NOMO-1 treated with dmso at 0.1 percent for 144 hours (cell line): ENCODE data around the gene PRTG.
"Not testable (repeated sequence)": the region's sequence is repeated elsewhere in the genome, so short reads cannot be mapped to it uniquely, and the experiment has no call there.

Experiments used
- DNase-seq: peaks from one replicate; lab custom pipeline; 2025; ENCODE audit not compliant: unreplicated experiment; lab: John Stamatoyannopoulos, UW

The PRTG gene

DNA sequence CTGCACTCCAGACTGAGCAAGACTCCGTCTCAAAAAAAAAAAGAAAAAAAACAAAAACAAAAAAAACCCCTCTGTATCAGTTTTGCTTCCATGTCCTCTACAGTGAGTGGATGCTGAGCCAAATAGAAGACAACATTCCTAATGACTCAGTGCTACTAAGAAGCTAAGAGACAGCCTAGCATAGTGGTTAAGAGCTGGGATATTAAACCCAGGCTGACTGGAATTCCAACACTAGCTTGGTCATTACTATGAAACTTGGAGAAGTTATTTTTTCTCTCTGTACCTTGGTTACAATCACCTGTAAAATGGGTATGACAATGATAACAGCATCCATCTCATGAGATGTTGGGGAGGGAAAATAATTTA, 93.9 kb downstream of the PRTG start:
- no peak for DNase-seq

DNA sequence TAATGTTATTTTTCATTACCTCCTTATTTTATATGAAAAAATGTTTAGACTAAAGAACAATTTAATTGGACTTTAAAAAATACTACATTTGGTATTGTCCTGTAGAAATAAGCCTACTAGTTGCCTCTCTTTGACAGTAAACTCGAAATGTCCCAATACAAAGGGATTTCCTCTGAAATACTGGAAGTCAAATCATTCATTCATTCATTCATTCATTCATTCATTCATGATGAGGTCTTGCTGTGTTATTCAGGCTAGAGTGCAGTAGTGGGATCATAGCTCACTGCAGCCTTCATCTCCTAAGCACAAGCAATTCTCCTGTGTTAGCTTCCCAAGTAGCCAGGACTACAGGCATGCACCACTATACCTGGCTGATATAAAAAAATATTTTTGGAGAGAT, 104.2 kb downstream of the PRTG start:
- DNase-seq, result no peak

- no peak for DNase-seq
These were observed 105.9 kb downstream of the PRTG start for GRCh38 chr15:55637086-55637485.

DNA sequence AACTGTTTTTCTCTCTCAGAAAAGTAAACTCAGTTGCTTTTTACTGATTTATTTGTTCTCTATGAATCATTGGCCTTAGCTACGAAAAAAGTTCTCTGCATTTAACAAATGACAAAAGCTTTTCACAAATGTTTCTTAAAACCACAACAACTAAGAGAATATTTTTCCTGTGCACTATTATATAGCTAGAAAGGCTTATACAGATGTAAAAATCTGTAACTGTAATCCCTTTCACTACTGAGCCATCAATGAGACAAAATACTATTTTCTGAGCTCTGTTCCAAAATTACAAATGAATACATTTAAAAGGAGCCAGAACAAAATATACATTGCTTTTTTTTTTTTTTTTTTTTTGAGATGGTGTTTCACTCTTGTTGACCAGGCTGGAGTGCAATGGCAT, 109.2 kb downstream of the PRTG start:
- DNase-seq, result no peak

GRCh38 chr15:55632434-55632833, 110.5 kb downstream of the PRTG start:
- no peak for DNase-seq

- DNase-seq, result no peak
These were observed 112.1 kb downstream of the PRTG start for GRCh38 chr15:55630858-55631257.

DNA sequence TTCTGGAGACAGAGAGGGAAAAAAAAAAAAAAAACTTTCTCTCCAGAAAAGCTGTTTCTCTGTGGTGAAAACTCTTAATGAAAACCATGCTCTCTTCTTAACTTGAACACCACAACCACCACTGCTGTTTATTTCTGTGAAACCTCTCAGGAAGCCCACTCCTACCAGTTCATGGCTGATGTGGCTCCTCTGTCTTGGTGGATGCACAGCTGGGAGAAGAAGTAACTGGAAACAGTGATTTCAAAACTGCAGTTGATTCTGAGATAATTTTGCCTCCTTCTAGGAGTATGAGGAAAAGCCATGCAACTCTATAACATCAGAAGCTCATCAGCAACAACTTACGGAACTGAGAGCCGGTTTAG, 114.6 kb downstream of the PRTG start:
- DNase-seq, result no peak

GRCh38 chr15:55627730-55628368, 115.1 kb downstream of the PRTG start:
- DNase-seq, result no peak

DNA sequence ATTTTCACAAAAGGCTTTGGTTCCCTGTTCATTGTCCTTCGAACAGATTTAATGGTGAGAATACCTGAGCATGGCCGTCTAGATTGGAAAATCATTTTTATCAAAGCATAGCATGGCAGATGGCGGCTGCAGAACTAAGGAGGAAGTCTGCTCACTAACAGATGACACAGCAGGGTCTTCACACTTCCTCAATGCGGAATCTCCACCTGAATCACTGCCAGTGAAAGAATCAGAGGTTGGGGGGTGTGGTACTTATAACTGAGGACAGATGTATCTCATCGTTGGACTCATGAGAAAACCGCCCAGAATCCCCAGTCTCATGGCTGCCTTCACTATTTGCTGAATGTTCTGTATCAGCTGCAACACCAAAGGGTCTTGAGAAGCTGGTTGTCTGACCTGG, 123.2 kb downstream of the PRTG start:
- DNase-seq, result no peak

GRCh38 chr15:55618387-55618786, 124.6 kb downstream of the PRTG start:
- DNase-seq, result no peak

DNA sequence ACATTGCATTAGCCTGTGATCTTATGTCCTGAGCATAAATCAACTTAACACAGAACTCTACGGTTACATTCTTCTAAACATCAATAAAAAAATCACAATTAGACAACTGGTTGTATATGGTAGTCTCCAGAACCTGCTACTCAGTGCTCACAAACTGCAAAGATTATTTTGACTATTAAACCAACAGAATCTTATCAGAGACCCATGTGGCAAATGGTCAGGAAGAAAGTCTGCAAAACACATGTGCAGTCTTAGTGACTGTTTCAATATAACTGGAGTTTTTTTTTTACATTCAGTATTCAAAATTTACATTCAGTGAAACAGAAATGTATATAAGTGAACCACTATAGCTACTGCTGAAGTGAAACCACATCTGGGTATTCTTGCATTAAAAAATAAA, 127.5 kb downstream of the PRTG start:
- DNase-seq, result no peak

GRCh38 chr15:55613727-55614126, 129.2 kb downstream of the PRTG start:
- no peak for DNase-seq

DNA sequence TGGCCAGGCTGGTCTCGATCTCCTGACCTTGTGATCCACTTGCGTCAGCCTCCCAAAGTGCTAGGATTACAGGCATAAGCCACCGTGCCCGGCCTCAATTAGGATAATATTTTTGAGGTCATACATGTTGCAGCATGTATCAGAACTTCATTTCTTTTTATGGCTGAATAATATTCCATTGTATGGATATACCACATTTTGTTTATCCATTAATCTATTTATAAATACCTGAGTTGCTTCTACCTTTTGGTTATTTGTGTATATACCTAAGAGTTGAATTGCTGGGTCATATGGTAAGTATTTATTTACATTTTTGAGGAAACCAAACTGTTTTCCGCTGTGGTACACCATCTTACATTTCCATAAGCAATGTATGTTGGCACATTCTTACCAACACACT, 136.7 kb downstream of the PRTG start:
- DNase-seq, result no peak

DNA sequence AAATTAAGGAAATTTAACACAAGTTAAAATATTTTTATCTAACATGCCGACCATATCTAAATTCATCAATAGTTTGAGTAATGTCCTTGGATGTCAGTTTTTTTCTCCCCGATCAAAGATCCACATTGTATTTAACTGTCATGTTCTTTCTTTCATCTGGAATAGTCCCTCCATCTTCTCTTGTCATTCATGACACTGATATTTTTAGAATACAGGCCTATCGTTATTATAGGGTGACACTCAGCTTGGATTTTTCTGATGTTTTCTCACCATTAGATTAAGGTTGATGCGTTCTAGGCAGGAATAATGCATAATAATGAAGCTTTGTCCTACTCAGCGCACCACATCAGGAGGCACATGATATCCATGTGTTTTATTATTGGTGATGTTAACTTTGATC, 141.6 kb downstream of the PRTG start:
- no peak for DNase-seq

GRCh38 chr15:55599439-55599838, 143.5 kb downstream of the PRTG start:
- no peak for DNase-seq

GRCh38 chr15:55593019-55593418, 149.9 kb downstream of the PRTG start:
- DNase-seq, result not testable (repeated sequence)

DNA sequence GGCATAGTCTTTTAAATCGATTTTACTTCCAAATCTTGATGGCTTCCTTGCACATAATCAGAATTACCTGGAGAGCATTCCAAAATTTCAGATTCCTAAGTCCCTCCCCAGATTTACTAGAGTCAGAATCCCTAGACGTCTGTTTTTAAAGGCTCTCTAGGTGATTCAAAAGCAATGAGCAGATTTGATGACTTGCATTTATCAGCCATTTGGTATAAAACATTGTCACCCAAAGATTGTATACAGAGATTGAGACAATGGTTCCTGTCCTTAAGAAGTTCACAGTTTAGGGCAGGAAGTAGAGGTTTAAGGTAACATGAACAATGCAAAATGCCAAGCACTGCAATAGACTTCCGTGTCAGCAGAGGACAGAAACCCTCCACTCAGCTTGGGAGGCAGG, 152.2 kb downstream of the PRTG start:
- no peak for DNase-seq

GRCh38 chr15:55589287-55589686, 153.7 kb downstream of the PRTG start:
- DNase-seq, result no peak

DNA sequence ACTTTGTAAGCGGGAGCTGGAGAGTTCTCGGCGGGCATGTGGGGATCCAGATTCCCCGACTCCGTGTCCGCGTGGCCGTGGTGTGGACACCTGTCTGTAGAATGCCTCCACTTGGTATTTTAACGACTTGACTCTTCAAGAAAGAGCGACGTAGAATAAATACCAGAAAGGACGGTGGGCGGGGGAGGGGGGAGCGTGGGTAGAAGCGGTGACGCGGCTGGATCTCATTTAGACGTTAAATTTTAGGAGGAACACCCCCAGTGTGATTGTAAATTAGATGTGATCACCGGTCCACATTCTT, 154.2 kb downstream of the PRTG start:
- no peak for DNase-seq

DNA sequence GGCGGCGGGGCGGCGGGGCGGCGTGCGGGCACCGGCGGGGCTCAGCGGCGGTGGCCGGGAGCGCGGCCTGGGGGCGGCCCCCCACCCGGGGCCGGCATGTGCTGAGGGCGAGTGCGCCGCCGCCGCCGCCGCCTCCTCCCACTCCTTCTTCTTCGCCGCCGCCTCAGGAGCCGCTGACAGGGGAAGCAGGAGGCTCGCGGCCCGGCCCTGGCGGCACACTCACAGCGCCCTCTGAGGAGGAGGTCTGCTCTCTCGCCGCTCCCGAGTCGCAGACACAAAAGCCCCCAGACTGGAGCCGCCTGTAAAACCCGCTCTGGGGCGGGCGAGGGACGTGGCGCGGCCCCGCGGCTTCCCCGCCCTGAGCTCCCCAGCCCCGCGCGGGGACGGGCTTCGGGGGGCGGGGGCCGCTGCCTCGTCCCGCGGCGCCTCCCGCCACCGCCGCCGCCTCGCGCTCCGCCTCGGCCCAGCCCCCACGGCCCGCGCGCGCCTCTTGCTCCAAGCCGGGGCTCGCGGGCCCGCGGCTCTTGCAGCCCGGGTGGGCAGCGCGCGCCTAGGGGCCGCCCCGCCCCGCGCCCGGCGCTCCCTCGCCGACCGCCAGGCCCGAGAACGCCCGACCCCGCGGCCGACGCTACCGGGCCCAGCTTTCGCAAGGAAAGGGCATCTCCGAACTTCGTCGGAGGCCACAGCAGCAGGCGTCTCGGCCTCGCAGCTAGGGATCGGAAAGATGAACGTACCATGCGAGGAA, 154.7 kb downstream of the PRTG start, which contains the start of gene PYGO1:
Gene PYGO1, minus strand, starts transcription at position 276 of the 745 bp plus-strand sequence. CDS start 462 bp downstream, outside the sequence.
- peak; percentile 13 for DNase-seq

- DNase-seq, result no peak
These were observed 155.5 kb downstream of the PRTG start for GRCh38 chr15:55587321-55588069.

- DNase-seq, result no peak
These were observed 156.1 kb downstream of the PRTG start for GRCh38 chr15:55586808-55587207.
